ENCODE data around the gene VPS39.

VPS39 gene

GRCh38 chr15:42163291-42163690 lies 44.8 kb downstream of the VPS39 start:
- H3K27me3 ChIP-seq (ENCODE audit: insufficient read depth, low read depth), result no peaks in the 10 kb centered on the region
- no peaks in the 10 kb centered on the region for H3K79me2 ChIP-seq (ENCODE audit: insufficient read depth, low read depth)
- H3K4me1 ChIP-seq (ENCODE audit: low read depth, poor library complexity, severe bottlenecking), result no peaks in the 10 kb centered on the region
- no peak overlapping the region for H3K4me2 ChIP-seq
- no peak overlapping the region for H3K9ac ChIP-seq
- no peaks in the 10 kb centered on the region for H4K20me1 ChIP-seq (ENCODE audit: insufficient read depth)
- H2AFZ ChIP-seq (ENCODE audit: low read depth), result no peak overlapping the region
- H3K27ac ChIP-seq, result no peak overlapping the region
- TF ChIP-seq CTCF (conservative IDR thresholded peaks at IDR 0.05; ENCODE audit: low read depth, low read length), result no peak
- H3K4me3 ChIP-seq (IDR thresholded peaks at IDR 0.05; ENCODE audit: insufficient read depth, low read depth, low read length), result no peak overlapping the region
- no peaks in the 10 kb centered on the region; the same call in 1 of the 2 replicates for H3K36me3 ChIP-seq (ENCODE audit: insufficient read depth)

GRCh38 chr15:42160136-42160535 lies 48.0 kb downstream of the VPS39 start:
- Histone ChIP-seq H3K9ac (no peak overlapping the region), H3K79me2 (ENCODE audit: insufficient read depth, low read depth) (no peaks in the 10 kb centered on the region), H3K4me1 (ENCODE audit: low read depth, poor library complexity, severe bottlenecking) (no peaks in the 10 kb centered on the region), H3K27ac (no peak overlapping the region), H3K27me3 (ENCODE audit: insufficient read depth, low read depth) (no peaks in the 10 kb centered on the region), H3K4me3 (IDR thresholded peaks at IDR 0.05; ENCODE audit: insufficient read depth, low read depth, low read length) (no peak overlapping the region), H3K36me3 (ENCODE audit: insufficient read depth) (no peaks in the 10 kb centered on the region), H2AFZ (ENCODE audit: low read depth) (no peak overlapping the region), H3K4me2 (no peak overlapping the region), H4K20me1 (ENCODE audit: insufficient read depth) (no peaks in the 10 kb centered on the region)
- TF ChIP-seq CTCF (conservative IDR thresholded peaks at IDR 0.05; ENCODE audit: low read depth, low read length), result no peak

GRCh38 chr15:42159381-42160015 lies 48.6 kb downstream of the VPS39 start:
- H2AFZ ChIP-seq (ENCODE audit: low read depth), result no peak overlapping the region
- H3K36me3 ChIP-seq (ENCODE audit: insufficient read depth), result no peaks in the 10 kb centered on the region
- H3K27me3 ChIP-seq (ENCODE audit: insufficient read depth, low read depth), result no peaks in the 10 kb centered on the region
- TF ChIP-seq CTCF (conservative IDR thresholded peaks at IDR 0.05; ENCODE audit: low read depth, low read length), result no peak
- no peak overlapping the region for H3K4me3 ChIP-seq (IDR thresholded peaks at IDR 0.05; ENCODE audit: insufficient read depth, low read depth, low read length)
- H3K9ac ChIP-seq, result no peak overlapping the region
- no peak overlapping the region for H3K4me2 ChIP-seq
- H3K27ac ChIP-seq, result no peak overlapping the region
- no peaks in the 10 kb centered on the region for H3K79me2 ChIP-seq (ENCODE audit: insufficient read depth, low read depth)
- H3K4me1 ChIP-seq (ENCODE audit: low read depth, poor library complexity, severe bottlenecking), result no peaks in the 10 kb centered on the region
- no peaks in the 10 kb centered on the region for H4K20me1 ChIP-seq (ENCODE audit: insufficient read depth)

- Histone ChIP-seq H3K36me3 (ENCODE audit: insufficient read depth) (no peaks in the 10 kb centered on the region), H3K4me2 (no peak overlapping the region)
These were observed 49.2 kb downstream of the VPS39 start for GRCh38 chr15:42158941-42159340.

More at GRCh38 chr15:42158941-42159340, 49.2 kb downstream of the VPS39 start:
- Histone ChIP-seq H3K79me2 (ENCODE audit: insufficient read depth, low read depth) (no peaks in the 10 kb centered on the region), H3K27ac (no peak overlapping the region), H4K20me1 (ENCODE audit: insufficient read depth) (no peaks in the 10 kb centered on the region), H3K9ac (no peak overlapping the region), H3K4me3 (IDR thresholded peaks at IDR 0.05; ENCODE audit: insufficient read depth, low read depth, low read length) (no peak overlapping the region), H2AFZ (ENCODE audit: low read depth) (no peak overlapping the region), H3K4me1 (ENCODE audit: low read depth, poor library complexity, severe bottlenecking) (no peaks in the 10 kb centered on the region), H3K27me3 (ENCODE audit: insufficient read depth, low read depth) (no peaks in the 10 kb centered on the region)
- TF ChIP-seq CTCF (conservative IDR thresholded peaks at IDR 0.05; ENCODE audit: low read depth, low read length), result no peak

Data from KMS-11 (cell line).